GF-D8 (cell line): Measurements from ENCODE around the gene THSD7B.
"Not testable (repeated sequence)": the region's sequence is repeated elsewhere in the genome, so short reads cannot be mapped to it uniquely, and the experiment has no call there.

Experiments used
- DNase-seq: peaks from one replicate; lab custom pipeline; 2025; lab: John Stamatoyannopoulos, UW

THSD7B gene

DNA sequence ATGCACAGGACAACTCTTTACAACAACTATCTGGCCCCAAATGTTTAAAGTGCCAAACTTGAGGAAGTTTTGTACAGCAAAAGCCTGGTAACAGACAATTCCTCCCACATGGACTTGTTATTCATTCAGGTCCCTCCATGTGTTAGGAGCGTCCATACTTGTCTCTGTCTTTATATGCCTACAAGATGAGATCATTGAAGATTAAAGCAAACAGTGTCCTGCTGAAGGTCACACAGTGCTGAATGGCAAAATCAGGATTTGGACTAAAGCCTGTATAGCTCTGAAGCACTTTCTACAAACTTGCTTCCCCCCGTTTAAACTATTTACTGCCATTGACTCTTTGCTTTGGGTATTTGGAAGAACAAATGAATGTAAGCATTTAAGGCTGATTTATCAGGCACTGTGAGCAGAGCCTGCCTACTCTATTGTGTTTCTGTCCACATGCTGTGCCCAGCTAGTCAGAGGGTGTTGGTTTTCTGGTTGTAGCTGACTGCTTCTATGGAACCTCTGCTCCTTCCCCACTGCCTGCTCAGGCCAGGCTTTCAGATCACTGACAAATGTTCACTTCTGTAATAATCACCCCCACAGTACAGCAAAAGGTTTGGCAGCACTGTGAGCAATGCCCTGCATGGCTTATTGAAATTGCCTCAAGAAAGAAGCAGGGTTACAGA lies 274.3 kb downstream of the THSD7B start:
- no peak for DNase-seq

DNA sequence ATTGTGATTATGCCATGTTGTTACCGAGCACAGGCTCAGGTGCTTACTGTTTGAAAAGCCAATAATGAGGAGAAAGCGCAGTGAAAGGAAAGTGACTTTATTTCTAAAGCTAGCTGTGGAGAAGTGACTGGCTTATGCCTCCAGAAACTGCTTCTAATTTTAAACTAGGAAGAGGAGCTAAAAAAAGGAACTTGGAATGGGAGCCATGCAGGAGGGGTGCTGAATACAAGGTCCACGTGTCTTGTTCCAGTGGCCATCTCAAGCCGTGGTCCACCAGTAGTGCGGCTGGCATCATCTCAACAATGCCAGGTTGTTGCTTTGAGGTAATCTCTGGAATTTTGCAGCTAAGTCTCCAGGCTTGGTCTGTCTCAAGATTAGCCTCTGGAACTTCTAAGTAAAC lies 282.0 kb downstream of the THSD7B start:
- DNase-seq: no peak

DNA sequence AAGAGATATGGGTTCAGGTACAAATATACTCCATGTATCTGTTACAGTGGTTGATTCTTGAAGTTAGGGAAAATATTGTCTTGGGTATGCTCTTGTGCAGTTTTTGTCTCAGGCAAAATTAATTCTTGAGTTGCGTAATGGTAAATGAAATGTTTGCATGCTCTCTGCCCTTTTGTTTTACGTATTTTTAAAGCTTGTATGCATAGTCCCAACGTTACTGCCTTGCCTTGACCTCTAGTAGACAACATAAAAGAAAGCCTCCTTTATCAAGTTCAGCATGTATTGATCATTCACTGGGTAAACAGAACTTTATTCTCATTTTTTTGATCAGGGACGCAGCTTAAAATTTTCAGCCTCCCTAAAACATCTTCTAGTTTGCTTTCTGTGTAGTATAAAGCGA lies 283.1 kb downstream of the THSD7B start:
- DNase-seq: no peak

DNA sequence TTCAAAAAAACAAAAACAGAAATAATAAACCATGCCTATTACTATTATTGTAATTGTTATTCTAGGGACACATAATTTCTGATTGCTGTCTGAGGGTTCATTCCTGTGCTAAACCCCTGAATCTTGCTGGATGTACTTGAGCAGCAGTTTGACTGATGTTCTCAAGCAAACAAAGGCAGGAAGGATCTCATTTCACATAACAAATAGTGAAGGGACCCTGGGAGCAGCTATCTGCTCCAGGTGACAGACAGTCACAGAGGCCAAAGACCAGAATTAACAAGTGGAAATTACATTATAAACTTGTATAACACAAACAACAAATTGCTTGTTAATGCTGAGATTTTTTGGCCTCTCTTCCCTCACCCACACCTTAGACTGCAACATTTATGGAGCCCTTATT lies 284.2 kb downstream of the THSD7B start:
- no peak for DNase-seq

DNA sequence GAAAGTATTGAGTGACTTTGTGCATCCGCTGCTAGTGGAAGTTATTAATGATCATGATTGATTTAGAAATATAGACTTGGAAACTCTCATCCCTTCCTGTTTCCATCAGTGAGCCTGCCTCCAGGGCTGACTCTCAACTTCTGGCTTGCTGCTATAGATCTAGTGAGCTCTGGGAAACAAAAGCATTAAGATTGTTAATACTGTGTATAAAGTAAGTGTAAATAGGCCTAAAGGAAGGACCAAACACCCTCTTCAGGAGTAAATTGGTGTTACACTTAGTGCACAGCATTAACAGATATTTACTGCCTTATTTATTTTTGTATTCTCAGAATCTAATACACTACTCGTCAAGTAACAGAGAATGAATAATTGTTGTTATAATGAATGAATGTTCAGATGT lies 285.6 kb downstream of the THSD7B start:
- no peak for DNase-seq

DNA sequence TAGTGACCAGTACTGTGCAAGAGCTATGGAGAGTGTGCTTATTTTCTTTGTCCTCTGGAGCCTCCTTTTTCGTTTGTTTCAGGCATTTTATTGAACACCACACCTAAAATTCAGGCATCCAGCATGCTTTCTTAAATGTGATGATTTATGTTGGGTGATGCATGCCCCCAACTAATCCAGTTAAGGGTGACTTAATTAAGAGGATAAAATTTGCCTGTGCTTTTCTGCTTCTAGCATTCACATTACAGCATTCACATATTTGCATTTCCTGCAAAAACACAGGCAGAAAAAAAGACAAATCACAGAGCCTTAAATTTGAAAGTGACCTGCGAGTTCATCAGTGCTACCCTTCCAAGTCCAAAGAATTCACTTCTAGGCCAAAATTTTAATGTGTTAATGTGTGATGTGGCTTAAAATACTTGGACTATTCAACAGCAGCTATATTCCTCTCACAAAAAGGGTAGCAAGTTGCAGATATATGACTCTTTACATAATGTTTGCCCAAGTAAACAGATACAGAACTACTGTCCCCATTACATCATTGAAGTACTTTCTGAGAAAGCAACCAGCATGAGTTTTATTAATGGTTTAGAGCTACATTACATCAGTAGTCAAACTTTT lies 286.5 kb downstream of the THSD7B start:
- no peak for DNase-seq

DNA sequence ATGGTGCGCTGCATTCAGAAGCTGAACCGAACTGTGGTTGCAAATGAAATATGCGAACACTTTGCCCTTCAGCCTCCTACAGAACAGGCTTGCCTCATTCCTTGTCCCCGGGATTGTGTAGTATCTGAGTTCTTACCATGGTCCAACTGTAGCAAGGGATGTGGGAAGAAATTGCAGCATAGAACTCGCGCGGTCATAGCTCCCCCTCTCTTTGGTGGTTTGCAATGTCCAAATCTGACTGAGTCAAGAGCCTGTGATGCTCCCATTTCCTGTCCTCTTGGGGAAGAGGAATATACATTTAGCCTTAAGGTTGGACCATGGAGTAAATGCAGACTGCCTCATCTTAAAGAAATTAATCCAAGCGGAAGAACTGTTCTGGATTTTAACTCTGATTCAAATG lies 291.4 kb downstream of the THSD7B start:
- no peak for DNase-seq

DNA sequence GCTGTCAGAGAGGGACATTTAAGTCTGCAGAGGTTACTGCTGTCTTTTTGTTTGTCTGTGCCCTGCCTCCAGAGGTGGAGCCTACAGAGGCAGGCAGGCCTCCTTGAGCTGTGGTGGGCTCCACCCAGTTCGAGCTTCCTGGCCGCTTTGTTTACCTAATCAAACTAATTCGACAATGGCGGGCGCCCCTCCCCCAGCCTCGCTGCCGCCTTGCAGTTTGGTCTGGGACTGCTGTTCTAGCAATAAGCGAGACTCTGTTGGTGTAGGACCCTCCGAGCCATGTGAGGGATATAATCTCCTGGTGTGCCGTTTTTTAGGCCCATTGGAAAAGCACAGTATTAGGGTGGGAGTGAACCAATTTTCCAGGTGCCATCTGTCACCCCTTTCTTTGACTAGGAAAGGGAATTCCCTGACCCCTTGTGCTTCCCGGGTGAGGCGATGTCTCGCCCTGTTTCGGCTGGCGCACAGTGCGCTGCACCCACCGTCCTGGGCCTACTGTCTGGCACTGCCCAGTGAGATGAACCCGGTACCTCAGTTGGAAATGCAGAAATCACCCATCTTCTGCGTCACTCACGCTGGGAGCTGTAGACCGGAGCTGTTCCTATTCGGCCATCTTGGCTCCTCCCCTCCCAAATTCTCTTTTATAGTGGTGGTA lies 310.9 kb downstream of the THSD7B start:
- DNase-seq: not testable (repeated sequence)

DNA sequence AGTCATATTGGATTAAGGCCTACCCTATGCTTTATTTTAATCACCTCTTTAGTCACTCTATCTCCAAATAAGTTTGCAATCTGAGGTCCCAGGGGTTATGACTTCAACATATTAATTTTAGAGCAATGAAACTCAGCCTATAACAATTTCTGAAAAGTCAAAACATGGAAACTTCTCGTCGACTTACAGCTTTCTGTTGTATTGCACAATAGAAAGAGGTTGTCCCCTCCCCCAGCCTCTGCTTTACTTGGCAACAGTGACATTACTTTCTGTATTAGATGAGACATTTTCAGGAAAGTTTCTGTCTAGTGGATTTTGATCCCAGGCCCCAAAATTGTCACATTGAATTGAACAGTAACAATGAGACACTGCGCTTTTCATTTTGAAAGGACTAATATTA lies 326.4 kb downstream of the THSD7B start:
- DNase-seq: no peak

DNA sequence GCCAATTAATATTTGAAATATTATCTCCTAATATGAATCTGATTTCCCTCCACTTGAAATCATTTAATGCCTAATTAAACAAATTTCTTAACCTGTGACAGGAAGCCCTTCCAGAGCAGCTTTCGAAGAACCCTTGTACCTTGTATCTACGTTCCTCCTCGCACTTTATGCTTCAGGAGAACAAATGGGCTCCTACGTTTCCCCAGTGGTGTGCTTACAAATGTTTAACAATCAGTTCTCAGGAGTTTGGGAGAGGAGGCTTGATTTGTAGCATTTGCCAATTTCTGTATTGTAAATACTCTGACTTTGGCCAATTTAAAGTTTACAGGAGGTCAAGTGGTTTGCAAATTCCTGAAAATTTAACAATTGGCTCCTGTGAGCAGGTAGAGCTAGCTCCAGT lies 327.8 kb downstream of the THSD7B start:
- no peak for DNase-seq

DNA sequence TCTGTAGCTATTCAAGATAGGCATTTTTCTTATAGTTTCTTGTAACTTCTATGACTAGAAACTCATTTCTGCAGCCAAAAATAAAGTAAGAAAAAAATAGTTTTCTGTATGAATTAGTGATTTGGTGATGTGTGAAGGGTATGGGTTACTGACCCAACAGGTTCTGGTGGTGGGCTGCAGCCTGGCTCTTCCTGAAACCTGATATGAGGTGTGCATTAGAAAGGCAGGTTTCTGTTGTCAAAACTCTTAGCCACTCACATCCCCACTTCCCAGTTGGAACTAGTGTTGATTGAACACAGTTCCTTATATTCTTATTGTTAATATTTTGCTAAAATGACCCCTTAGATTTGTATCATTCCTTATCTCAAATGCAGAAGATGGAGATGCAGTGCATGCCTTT lies 330.8 kb downstream of the THSD7B start:
- no peak for DNase-seq

DNA sequence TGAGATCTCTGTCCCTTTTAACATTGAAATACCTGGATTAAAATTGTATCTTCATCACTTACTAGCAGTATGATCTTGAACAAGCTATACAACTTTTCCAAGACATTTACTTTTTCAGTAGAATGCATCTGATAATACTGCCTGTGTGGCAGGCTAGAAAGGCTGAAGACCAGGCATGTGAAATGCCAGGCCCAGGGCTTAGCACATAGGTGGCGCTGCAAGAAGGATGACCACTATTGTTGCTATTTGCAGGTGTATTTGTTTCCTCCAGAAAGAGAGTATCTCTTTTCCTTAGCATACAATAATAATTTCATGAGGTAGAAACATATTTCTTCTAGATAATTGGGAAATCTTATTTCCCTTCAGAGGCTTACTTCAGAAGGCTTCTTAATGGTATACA lies 331.3 kb downstream of the THSD7B start:
- DNase-seq: no peak

DNA sequence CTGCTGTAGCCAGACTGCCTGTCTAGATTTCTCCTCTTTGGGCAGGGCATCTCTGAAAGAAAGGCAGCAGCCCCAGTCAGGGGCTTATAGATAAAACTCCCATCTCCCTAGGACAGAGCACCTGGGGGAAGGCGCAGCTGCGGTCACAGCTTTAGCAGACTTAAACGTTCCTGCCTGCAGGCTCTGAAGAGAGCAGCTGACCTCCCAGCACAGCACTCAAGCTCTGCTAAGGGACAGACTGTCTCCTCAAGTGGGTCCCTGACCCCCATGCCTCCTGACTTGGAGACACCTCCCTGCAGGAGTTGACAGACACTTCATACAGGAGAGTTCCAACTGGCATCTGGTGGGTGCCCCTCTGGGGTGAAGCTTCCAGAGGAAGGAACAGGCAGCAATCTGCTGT lies 336.5 kb downstream of the THSD7B start:
- DNase-seq: not testable (repeated sequence)

DNA sequence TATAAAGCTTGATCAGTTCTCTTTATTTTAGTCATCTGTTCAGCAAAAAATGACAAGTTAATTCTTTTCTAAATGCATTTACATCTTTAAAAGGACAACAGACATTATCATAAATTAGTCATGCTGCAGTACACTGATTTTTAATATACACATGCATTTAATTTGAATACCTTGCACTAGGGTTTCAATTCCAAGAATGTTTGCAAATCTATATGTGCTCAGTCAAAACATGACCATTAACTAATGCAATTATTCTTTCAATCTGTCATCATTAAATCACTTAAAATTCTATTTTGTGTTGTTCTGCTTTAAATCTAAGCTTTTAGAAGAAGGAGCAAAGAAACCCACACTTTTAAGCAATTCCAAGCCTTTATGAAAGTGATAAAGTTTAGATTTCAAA lies 342.6 kb downstream of the THSD7B start:
- DNase-seq: no peak

DNA sequence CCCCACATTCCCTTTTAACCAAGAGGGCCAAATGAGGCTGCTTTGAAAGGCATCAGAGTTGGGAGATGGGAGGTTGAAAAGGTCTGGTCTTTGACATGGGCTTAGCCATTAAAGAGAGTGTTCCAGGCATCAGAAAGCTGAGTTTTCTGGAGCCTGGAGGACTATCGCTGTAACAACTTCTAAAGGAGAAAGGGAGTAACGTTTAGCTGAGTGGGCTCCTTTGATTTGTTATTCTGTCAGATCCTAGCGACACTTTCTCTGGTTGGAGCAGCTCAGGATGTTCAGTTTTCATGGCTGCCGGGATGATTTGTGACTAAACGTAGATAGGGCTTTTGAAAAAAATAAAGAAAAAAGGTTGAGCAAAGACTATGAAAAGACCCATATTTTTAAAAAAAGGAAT lies 346.6 kb downstream of the THSD7B start:
- DNase-seq: no peak

DNA sequence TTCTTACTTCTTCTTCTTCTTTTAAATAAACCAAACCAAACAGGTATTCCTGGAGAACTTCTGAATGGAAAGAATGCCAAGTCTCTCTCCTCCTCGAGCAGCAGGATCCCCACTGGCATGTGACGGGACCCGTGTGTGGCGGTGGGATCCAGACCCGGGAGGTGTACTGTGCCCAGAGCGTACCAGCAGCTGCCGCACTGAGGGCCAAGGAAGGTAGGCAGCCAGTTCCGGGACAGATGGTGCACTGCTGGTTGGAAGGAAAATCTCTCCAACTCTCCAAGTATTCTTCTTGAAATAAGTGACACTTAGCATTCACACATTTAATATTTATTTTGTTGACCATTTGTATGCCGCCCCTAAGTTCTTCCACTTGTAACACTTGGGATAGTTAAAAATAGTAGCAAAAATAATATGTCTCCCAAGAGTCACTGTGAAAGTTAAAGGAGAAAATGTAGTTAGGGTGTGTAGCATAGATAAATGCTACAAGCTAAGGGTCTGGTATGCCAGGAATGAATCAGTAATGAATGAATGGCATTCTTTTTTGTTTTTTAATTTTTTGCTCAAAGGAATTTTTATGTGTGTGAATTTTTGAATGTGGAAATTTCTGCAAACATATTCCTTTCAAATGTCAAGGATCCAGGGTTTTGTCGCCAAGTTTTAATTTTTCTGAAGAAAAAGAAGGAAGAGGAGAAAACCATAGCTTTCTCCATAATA lies 349.9 kb downstream of the THSD7B start:
- no peak for DNase-seq

DNA sequence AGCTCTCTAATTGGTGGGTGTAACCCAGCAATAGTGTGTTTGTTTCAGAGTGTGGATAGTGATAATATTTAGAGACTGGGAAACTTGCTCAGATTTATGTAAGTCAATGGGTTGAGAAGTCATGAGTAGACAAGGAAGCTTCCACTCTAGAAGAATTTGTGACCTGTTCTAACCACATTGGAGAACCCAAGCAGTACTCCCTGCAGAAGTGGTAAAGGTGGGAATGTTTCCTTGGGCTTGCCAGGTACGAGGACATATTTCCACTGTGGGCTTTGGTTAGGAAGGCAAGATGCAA lies 350.4 kb downstream of the THSD7B start:
- DNase-seq: no peak

DNA sequence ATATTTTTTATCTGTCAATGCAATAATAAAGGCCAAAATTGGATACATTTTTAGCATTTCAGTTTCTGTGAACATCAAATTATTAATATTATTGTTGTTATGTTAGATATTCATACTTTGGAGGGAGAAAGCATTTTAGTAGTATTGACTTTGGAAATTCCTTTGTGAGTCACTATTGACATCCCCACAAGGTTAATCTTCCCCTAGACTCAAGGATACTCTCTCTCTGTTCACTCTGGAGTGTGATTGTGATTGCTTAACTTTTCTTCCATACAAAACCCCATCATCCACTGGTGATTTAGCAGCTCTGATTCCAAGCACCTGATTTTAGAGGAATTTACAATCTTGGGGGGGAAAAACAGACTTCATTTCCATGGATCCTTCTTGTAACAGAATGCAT lies 352.0 kb downstream of the THSD7B start:
- no peak for DNase-seq

DNA sequence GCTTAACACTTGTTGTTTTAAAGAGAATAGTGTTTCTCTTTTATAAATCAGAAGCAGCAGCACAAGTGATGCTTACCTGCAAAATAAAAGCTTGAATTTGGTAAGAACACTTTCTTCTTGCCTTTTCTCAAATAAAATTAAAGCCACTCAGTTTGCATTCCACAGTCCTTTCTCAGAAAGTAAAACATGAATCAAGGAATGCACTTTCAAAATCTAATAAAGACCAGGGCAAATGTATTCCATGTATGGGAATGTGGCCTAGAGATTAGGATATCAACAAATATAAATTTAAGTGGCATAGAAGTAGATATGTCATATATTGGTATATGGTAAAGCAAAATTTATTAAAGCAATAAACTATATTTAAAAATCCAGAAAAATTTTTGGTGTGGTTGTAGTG lies 352.8 kb downstream of the THSD7B start:
- no peak for DNase-seq

DNA sequence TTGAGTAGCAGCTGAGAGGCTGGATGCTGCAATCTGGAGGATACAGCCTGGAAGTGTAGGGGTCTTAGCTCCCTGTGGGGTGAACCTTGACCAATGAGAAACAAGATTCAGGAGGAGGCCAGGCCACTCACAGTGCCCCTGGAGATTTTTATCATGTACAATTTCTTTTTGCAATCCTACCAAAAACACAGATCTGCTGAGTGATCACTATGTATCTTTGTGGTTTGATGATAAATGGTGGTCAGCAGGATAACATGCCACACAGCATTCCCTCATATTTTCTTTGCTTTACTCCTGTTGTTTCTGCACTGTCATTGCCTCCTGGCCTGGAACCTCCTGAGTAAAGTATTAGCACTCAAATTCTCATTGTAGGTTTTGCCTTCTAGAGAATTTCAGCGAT lies 357.9 kb downstream of the THSD7B start:
- no peak for DNase-seq

DNA sequence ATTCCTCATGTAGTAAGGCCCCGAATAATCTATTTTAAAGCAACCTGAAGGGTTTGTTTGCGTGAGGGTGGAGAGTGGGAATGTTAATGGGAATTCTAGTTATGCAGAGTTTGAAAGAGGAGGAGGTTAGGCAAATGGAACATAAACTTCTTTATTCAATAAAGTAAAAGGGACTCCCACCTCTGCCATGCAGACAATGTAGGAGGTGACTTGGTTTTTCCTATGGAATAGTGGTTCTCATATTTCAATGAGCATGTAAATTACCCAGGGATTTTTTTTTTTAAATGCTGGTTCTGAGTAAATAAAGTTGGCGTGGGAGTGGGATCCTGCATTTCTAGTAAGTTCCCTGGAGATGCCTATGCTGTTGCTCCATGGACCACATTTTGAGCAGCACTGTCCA lies 367.9 kb downstream of the THSD7B start:
- DNase-seq: no peak

DNA sequence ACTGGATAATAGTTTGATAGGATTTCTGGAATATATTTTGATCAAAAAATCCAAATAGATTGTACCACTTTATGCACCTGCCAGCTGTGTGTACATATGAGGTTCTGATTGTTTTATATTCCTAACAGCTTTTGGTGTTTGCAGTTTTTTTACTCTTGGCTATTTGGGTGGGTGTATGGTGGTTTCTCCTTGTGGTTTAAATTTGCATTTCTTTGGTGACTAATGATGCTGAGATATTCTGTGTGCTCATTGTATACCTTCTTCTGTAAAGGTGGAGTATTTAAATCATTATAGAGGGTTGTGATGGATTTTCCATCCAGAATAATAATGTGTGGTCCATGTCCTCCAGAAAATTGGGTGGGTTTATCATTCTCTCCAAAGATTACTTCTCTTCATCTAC lies 372.9 kb downstream of the THSD7B start:
- no peak for DNase-seq

DNA sequence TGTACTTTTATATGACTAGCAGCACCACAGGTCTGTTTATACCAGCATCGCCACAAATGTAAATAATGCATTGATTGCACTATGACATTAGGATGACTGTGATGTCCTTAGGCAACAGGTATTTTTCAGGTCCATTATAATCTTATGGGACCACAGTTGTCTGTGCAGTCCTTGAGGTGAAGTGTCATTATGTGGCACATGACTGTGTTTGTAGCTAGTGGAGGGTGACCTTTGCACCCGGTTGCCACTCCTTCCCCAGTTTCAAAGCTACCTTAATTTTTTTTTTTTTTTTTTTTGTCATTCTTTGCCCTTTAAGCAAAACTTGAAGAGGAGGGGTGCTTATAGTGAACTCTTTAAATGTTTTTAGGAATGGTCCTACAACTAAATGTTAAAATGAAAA lies 386.4 kb downstream of the THSD7B start:
- DNase-seq: no peak
